GM21515 (cell line): Measurements from ENCODE around the gene STBD1.
"Not testable (repeated sequence)": the region's sequence is repeated elsewhere in the genome, so short reads cannot be mapped to it uniquely, and the experiment has no call there.

Experiments
- ATAC-seq: cut with Tn5 transposase; IDR thresholded peaks from one replicate; pipeline ENCODE4 v1.9.1; 2021; ENCODE audit not compliant: unreplicated experiment

Gene STBD1

GRCh38 chr4:76315267-76315918, 8.9 kb downstream of the STBD1 start:
- no peak for ATAC-seq

GRCh38 chr4:76316131-76316530, 9.6 kb downstream of the STBD1 start:
- no peak for ATAC-seq

- ATAC-seq, result no peak
Observed at GRCh38 chr4:76322236-76322635, 15.7 kb downstream of the STBD1 start.

GRCh38 chr4:76325072-76325471, 18.5 kb downstream of the STBD1 start:
- no peak for ATAC-seq

- no peak for ATAC-seq
Observed at GRCh38 chr4:76326515-76326914, 20.0 kb downstream of the STBD1 start.

- no peak for ATAC-seq
Observed at GRCh38 chr4:76334885-76335284, 28.4 kb downstream of the STBD1 start.

- ATAC-seq, result no peak
Observed at GRCh38 chr4:76339364-76339763, 32.8 kb downstream of the STBD1 start.

- no peak for ATAC-seq
Observed at GRCh38 chr4:76341063-76341462, 34.5 kb downstream of the STBD1 start.

GRCh38 chr4:76342191-76342590, 35.7 kb downstream of the STBD1 start:
- no peak for ATAC-seq

- no peak for ATAC-seq
Observed at GRCh38 chr4:76342803-76343202, 36.3 kb downstream of the STBD1 start.

- ATAC-seq, result no peak
Observed at GRCh38 chr4:76354517-76355473, 48.3 kb downstream of the STBD1 start.

- no peak for ATAC-seq
Observed at GRCh38 chr4:76357981-76358380, 51.4 kb downstream of the STBD1 start.

GRCh38 chr4:76359881-76360466, 53.4 kb downstream of the STBD1 start:
- not testable (repeated sequence) for ATAC-seq
